ENCODE results near the gene ATIC.
"Not testable (repeated sequence)": the region's sequence is repeated elsewhere in the genome, so short reads cannot be mapped to it uniquely, and the experiment has no call there.

The ATIC gene

GRCh38 chr2:215311625-215312396 is at the start of gene ATIC:
ATIC (plus strand) TSS chr2:215312059; CDS start chr2:215312143, 84 bp downstream.
- peak; percentile 90 for DNase-seq (ENCODE audit: low spot score)

GRCh38 chr2:215262303-215262702 is 49.6 kb upstream of the ATIC start:
- DNase-seq (ENCODE audit: low spot score): no peak

GRCh38 chr2:215262741-215263362 is 49.0 kb upstream of the ATIC start:
- DNase-seq (ENCODE audit: low spot score): no peak

GRCh38 chr2:215264374-215264773 is 47.5 kb upstream of the ATIC start:
- no peak for DNase-seq (ENCODE audit: low spot score)

- DNase-seq (ENCODE audit: low spot score): peak; percentile 82
Observed at GRCh38 chr2:215269397-215270117, 42.3 kb upstream of the ATIC start.

- no peak for DNase-seq (ENCODE audit: low spot score)
Observed at GRCh38 chr2:215270118-215270451, 41.8 kb upstream of the ATIC start.

GRCh38 chr2:215271446-215271845 is 40.4 kb upstream of the ATIC start:
- DNase-seq (ENCODE audit: low spot score): no peak

GRCh38 chr2:215272918-215273317 is 38.9 kb upstream of the ATIC start:
- no peak for DNase-seq (ENCODE audit: low spot score)

- no peak for DNase-seq (ENCODE audit: low spot score)
Observed at GRCh38 chr2:215274829-215275228, 37.0 kb upstream of the ATIC start.

GRCh38 chr2:215275824-215276223 is 36.0 kb upstream of the ATIC start:
- no peak for DNase-seq (ENCODE audit: low spot score)

GRCh38 chr2:215277944-215278343 is 33.9 kb upstream of the ATIC start:
- DNase-seq (ENCODE audit: low spot score): no peak

GRCh38 chr2:215280326-215280725 is 31.5 kb upstream of the ATIC start:
- peak; percentile 28 for DNase-seq (ENCODE audit: low spot score)

GRCh38 chr2:215283221-215283620 is 28.6 kb upstream of the ATIC start:
- no peak for DNase-seq (ENCODE audit: low spot score)

- no peak for DNase-seq (ENCODE audit: low spot score)
Observed at GRCh38 chr2:215286309-215286708, 25.6 kb upstream of the ATIC start.

GRCh38 chr2:215288112-215288815 is 23.6 kb upstream of the ATIC start:
- DNase-seq (ENCODE audit: low spot score): no peak

GRCh38 chr2:215290980-215291599 is 20.8 kb upstream of the ATIC start:
- no peak for DNase-seq (ENCODE audit: low spot score)

GRCh38 chr2:215293879-215294278 is 18.0 kb upstream of the ATIC start:
- DNase-seq (ENCODE audit: low spot score): no peak

- DNase-seq (ENCODE audit: low spot score): no peak
Observed at GRCh38 chr2:215299337-215299859, 12.5 kb upstream of the ATIC start.

- no peak for DNase-seq (ENCODE audit: low spot score)
Observed at GRCh38 chr2:215301994-215302393, 9.9 kb upstream of the ATIC start.

- DNase-seq (ENCODE audit: low spot score): not testable (repeated sequence)
Observed at GRCh38 chr2:215311259-215311624, 617 bp upstream of the ATIC start.

- DNase-seq (ENCODE audit: low spot score): no peak
Observed at GRCh38 chr2:215313255-215313613, 1.4 kb downstream of the ATIC start.

- DNase-seq (ENCODE audit: low spot score): no peak
Observed at GRCh38 chr2:215314896-215315295, 3.0 kb downstream of the ATIC start.

All from NAMALWA (cell line).